Stimulated activated CD4-positive, alpha-beta T cell treated with anti-CD3 and anti-CD28 coated beads, Interleukin-4, amount 100 ng/mL, for 4 hours (primary cell): Measurements from ENCODE around the gene RHBDF2.

Source experiments
- DNase-seq, 2 experiments: peaks; one replicate each; pipeline ENCODE4 v3.0.0-alpha.2; 2020

Gene RHBDF2

GRCh38 chr17:76501018-76501826 is at the start of gene RHBDF2:
Gene RHBDF2 (minus strand): TSS chr17:76501423. CDS start chr17:76481524, 19,899 bp downstream.
- DNase-seq = peak; percentile 93 to 98

DNA sequence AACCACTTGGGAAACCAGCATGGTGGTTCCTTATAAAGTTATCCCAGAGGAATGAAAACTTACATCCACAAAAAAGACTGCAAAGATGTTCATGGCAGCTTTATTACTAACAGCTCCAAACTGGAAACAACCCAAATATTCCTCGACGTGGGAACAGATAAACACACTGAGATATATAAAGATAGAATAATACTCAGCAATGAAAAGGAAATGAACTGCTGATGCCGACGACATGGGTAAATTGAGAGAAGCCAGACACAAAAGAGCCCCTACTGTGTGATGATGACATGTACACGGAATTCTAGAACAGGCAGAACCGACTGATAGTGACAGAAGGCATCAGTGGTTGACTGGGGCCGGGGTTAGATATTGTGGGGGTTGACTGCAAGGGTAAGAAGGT is 48.3 kb upstream of the RHBDF2 start:
- no peak for DNase-seq

- DNase-seq = no peak
These were observed 47.9 kb upstream of the RHBDF2 start for GRCh38 chr17:76549215-76549518.

DNA sequence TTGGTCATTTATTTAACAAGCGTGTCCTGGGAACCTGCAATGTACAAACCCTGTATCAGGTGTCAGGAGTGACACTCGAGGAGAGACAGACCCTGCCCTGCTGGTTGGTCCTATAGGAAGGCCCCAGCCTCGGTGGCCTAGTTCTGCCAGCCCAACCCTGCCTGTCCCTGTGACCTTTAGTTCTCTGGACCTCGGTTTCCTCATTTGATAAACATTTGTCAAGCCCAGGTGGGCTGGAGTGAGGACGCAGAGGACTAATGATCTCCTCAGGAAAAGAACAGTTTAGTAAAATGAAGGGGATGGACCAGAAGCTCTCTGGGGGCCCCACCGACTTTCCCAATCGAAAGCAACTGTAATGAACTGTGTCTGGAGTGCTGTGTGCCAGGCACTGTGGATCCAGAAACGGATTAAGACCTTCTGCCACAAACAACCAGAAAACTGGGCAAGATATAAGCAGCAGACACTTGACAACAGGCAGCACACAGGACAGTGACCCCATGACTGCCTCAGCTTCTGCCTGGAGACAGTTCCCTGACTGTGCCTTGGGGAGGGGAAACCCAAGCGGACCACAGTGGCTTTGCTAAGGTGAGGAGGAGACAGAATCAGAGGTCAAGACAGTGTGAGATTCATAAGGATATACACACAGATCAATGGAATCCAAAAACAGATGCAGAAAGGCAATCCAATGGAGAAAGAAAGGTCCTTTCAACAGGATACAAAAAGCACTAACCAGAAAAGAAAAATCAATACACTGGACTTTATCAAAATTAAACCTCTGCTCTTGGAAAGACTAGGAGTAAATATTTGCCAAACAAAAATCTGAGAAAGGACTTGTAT is 47.4 kb upstream of the RHBDF2 start:
- DNase-seq = no peak

GRCh38 chr17:76547642-76548202 is 46.5 kb upstream of the RHBDF2 start:
- no peak for DNase-seq

GRCh38 chr17:76547183-76547641 is 46.0 kb upstream of the RHBDF2 start:
- DNase-seq = peak in 1 of 2 experiments; percentile 48

DNA sequence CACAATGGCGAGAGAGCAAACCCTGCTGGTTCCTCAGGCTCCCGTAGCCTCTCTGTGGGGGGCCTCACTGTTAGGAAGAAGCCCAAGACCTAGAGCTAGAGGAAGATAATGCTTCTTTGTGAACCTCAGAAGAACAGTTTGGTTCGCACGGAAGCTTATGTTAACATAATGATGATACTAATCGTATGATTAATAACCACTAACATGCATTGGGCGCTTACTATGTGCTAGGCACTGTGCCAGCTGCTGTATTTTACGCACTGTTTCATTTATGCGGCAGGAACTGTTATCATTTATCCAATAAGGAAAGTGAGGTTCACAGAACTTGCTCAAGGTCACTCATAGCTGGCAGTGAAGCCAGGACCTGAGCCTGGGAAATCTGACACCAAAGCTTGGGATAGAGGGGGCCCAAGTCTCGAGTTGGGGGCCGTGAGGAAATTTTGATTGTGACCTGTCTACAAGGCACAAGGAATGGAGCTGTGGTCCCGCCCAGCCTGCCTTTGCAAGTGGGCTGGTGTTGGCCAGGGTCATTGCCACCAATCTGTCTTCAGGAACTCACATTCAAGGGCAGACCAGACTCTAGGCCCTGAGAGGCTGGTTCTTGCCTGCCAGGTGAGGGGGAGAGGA is 45.4 kb upstream of the RHBDF2 start:
- DNase-seq = no peak

DNA sequence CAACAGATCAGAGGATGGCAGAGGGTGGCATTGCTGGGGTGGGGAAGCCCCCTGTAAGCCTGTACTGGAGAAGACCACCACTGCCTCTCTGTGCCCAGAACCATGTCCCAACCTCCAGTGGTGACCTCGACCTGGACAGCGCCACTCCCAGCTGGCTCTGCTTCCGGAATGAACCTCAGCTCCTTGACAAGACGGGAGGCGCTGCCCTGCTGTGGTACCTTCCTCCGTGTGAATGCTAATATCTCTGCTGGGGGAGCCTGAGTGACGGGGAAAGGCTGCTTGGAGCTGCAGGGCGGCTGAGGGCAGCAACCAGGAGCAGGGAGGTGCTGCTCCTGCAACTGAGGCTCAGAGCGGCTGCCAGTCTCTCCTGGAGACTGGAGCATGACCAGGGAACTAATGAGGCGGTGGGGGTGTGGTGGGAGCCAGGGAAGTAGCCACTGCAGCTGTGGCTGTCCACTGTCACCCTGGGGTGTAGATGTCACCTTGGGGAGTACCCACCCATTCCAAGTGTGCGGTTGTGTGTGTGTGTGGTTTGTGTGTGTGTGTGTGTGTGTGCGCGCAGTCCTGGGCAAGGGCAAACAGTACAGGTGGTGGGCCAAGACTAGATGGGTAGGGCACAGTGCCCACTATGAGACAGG is 44.8 kb upstream of the RHBDF2 start:
- DNase-seq = no peak

DNA sequence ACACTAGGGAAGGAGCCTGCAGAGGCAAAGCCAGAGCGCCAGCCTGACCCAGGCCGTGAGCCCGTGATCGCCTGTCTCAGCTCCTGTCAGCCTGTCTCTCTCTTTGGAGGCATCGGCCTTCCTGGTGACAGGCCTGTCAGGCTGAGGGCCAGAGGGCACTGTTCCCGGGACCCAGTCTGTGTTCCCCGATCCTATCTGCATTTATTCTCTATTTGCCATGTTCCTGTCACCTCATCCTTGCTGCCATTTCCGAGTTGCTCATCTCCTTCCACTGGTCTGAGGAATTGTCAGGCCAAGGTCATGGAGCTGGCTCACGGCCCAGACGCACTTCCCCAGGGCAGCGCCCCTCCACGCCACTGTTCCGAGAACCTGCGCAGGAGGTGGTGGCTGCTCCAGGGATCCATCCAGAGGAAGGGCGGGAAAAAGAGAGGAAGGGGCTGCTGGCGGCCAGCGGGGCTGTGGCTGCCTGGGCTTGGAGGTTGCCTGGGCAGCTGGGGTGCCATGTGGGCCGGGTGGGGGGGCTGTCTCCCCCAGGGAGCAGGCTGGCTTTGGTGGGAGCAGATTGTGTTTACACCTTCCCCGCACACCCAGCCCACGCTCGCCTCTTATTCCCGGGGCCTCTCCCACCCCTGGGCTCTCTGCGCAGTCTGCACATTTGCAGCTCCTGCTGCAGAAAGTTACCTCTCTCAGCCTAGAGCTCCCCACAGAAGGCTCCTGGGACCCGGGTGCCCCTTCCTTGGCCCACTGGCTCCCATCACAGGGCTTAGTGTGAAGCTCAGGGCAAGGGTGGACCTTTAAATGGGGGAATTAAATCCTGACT is 43.5 kb upstream of the RHBDF2 start:
- DNase-seq = no peak

DNA sequence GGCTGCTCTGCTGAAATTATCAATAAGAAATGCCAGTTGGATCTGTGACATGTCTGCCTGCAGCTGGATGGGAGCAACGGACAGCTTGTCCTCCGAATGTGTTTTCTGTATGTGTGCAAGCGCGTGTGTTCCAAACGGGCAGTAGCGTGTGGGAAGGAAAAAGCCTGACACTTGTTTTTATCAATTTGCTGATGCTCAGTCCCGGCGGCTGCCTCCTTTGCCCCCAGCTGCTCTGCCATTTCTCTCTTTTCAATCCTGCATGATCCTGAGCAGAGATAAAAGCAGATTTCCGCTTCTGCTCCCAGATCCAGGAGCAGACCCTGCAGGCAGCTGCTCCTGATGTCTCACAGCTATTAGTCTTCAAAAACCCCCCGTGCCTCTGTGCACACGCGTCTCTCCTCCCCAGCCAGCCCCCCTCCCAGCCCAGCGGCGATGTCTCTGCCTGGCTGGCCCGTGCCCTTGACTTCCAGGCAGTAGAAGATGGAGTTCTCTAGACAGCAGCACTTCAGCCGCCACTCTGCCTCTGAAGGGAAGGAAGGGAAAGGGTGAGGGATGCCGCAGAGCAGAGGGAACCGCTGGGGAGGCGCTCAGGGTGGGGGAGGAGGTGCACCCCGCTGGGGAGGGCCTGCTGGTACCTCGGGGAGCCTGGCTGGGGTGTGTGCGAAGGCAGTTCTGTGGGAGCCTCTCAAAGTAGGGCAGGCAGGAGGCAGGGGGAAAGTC is 42.8 kb upstream of the RHBDF2 start:
- DNase-seq = no peak

DNA sequence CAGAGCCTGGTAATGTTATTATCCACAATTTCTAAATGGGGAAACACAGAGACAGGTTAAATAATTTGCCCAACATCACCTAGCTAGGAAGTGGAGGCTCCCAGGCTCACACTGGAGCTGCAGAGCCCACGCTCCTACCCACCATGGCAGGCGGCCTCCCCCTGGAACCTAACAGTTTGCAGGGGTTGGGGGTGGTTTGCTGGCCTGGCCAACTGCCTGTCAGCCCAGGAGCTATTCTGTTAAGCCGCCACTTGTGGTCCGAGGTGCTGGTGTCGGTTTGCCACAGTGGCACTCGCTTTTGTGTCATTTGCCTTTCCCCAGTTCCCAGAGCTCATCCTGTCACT is 42.2 kb upstream of the RHBDF2 start:
- no peak for DNase-seq

GRCh38 chr17:76542984-76543383 is 41.8 kb upstream of the RHBDF2 start:
- no peak for DNase-seq

GRCh38 chr17:76542566-76542971 is 41.3 kb upstream of the RHBDF2 start:
- DNase-seq = no peak

- no peak for DNase-seq
These were observed 40.7 kb upstream of the RHBDF2 start for GRCh38 chr17:76541739-76542454.

DNA sequence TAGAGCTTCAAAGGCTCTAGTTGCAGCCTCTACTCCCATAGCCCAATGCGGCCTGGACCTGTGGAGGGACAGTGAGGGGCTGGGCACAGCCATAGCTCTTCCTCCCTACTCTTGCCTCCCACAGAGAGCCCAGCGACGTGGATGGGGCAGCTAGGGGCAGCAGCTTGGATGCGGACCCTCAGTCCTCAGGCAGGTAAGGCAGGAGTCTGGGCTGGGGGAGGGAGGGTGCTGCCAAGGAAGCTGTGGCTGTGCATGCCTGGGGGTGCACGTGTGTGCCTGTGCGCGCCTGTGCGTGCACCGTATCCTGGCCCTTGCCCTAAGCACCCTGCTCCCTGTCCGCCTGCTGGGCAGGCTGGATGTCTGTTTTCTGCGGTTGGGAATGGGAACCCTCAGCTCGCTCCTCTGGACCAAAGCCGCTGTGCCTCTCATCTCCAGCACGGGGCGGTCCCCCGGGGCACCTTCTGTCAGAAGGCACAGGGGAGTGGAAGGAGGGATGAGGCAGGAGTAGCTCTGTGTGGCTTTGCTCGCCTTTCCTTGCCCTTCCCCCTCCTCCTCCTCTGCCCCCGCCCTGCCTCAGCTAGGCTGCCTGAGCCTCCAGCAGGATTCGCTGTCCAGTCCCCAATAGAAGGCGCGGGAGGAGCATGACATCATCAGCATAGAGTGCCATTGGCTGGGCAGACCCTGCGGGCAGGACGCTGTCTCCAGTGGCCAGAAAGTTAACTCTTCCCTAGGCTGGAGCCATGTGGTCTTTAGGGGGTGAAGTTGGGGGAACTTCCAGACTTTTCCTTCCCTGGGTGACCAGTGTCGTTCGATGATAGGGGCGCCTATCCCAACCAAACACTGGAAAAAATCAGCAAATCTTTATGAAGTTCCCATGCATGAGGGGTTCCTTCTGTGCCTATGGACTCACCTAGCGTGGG is 39.4 kb upstream of the RHBDF2 start:
- DNase-seq = no peak

DNA sequence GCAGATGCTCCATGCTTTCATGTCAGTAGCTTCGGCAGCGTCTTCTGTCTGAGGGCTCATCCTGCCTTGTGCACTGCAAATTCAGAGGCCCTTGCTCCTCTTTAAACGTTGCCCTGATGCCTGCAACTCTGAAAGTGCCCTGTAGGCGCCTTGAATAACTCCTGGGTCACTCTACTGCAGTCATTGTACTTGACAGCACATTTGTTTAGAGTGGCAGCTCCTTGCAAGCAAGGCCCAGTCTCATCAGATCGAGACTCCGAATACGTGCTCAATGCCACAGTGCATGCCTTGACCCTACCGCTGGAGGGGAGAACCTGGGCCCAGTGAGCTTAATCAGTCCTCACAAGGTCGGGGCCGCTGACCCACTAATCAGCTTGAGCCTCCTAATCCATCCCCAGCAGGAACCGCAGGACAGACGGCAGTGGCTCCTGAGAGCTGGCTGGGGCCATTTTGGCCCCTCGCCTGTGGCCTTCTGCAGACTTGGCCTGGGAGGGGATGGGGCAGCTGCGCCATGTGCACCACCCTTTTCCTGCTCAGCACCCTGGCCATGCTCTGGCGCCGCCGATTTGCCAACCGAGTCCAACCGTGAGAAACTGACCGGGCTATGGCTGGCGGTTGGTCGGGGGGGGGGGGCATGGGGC is 38.5 kb upstream of the RHBDF2 start, which contains the start of gene PRCD:
Gene PRCD, plus strand, starts transcription at position 414 of the 641 bp plus-strand sequence. Its CDS starts 98 bp downstream, at position 512.
- DNase-seq = no peak

- DNase-seq = no peak
These were observed 37.8 kb upstream of the RHBDF2 start for GRCh38 chr17:76538941-76539570.

DNA sequence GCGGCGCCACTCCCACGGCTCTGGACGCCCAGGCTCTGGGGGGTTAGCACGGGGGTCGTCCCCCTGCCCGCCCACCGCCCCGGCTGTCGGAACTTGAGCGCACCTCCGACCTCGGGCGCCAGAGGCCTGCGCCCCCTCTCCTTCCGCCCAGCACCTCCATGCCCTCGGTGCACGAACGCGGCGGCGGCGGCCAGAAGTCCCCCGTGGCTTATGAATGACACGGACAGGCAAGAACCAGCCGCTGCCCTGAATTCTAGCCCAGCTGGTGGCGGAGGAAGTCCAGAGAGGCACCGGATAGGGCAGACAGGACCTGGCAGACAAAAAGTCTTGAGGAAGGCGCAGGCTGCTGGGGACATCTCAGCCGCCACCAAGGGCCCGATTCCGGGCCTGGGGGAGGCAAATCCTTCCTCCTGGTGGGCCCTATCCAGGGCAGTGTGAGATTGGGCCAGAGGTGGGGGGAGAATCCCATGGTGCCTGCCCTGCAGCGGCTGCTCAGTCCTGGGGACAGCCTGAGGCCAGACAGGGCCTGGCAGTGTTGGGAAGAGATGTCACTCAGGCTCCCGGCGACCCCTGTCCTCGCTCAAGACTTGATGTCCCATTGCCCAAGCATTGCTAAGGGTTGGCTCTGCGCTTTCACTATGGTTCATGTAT is 37.2 kb upstream of the RHBDF2 start:
- DNase-seq = no peak
